Fibroblast of mammary gland (primary cell): Measurements from ENCODE around the gene TRMT44.
"Not testable (repeated sequence)": the region's sequence is repeated elsewhere in the genome, so short reads cannot be mapped to it uniquely, and the experiment has no call there.

Source experiments
- DNase-seq: peaks from one replicate; pipeline ENCODE4 v3.0.0-alpha.2; 2010; ENCODE audit warnings: low read depth
- H3K4me3 ChIP-seq: 2 replicates; pipeline ENCODE4 v1.5.1; 2011; ENCODE audit warnings: low read depth, mild to moderate bottlenecking, low read length, moderate library complexity; ENCODE audit not compliant: control insufficient read depth
- TF ChIP-seq, protein P1 (sequence below): conservative IDR thresholded peaks from 2 replicates; pipeline ENCODE4 v1.5.1; 2011; ENCODE audit warnings: low read depth, low read length, inconsistent platforms; ENCODE audit not compliant: control insufficient read depth, insufficient read depth

Gene TRMT44

DNA sequence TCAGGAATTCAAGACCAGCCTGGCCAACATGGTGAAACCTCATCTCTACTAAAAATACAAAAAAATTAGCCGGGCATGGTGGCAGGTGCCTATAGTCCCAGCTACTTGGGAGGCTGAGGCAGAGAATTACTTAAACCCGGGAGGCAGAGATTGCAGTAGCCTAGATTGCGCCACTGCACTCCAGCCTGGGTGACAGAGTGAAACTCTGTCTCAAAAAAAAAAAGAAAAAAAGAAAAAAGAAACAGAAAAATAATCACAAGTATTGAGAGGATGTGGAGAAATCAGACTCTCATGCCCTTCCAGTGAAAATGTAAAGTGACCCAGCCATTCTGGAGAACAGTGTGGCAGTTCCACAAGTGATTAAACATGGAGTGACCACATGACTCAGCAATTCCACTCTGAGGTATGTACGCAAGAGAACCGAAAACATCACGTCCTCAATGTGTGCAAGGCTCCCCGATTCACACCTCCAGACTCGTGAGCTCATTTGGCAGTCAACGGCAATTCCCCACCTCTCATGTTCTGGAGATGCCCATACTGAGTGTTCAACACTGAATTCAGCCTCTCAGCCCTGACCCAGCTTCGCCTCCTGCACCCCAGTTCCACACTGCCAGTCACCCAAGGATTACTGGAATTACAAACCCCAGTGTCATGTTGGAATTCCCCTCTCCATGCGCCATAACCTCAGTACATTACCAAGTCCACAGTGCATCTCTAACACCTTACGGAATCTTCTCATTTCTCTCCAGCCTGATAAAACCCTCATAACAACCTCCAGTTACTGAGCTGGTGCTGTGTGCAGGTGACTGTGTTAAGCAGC is 21.1 kb upstream of the TRMT44 start:
- H3K4me3 ChIP-seq, result no peak overlapping the region
- DNase-seq, result peak; percentile 52
- TF ChIP-seq, protein P1, sequence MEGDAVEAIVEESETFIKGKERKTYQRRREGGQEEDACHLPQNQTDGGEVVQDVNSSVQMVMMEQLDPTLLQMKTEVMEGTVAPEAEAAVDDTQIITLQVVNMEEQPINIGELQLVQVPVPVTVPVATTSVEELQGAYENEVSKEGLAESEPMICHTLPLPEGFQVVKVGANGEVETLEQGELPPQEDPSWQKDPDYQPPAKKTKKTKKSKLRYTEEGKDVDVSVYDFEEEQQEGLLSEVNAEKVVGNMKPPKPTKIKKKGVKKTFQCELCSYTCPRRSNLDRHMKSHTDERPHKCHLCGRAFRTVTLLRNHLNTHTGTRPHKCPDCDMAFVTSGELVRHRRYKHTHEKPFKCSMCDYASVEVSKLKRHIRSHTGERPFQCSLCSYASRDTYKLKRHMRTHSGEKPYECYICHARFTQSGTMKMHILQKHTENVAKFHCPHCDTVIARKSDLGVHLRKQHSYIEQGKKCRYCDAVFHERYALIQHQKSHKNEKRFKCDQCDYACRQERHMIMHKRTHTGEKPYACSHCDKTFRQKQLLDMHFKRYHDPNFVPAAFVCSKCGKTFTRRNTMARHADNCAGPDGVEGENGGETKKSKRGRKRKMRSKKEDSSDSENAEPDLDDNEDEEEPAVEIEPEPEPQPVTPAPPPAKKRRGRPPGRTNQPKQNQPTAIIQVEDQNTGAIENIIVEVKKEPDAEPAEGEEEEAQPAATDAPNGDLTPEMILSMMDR, result no peak

DNA sequence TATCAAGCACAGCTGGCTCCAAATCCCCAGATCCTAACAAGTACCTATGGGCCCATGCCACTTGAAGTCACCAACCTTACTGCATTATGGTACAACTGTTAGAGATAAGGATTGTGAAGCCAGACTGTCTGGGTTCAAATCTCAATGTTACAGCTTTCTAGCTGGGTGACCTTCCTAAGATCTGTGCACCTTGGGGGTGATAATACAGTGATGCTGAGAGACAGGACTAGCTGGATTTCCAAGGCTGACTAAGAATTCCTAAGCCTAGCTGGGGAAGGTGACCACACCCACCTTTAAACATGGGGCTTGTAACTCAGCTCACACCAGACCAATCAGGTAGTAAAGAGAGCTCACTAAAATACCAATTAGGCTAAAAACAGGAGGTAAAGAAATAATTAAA is 20.4 kb upstream of the TRMT44 start:
- H3K4me3 ChIP-seq, DNase-seq: not testable (repeated sequence)

DNA sequence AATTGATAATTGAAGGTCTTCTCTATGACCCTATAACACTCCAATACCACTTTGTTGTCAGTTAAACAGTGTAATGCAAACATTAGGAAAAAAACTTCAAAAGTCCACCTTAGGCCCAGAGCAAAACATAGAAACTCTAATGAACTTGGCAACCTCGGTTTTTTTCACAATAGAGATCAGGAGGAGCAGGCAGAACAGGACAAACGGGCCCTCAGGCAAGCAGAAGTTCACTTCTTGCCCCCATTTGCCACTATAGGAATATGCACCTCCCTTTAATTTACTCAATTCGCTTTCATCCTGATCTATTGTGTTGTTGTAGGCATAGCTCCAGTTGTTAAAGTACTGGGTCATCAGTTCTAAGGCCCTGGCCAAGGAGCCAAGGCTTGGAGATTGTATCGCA is 18.2 kb upstream of the TRMT44 start:
- no peak for DNase-seq
- TF ChIP-seq, protein P1, result no peak
- no peak overlapping the region for H3K4me3 ChIP-seq

DNA sequence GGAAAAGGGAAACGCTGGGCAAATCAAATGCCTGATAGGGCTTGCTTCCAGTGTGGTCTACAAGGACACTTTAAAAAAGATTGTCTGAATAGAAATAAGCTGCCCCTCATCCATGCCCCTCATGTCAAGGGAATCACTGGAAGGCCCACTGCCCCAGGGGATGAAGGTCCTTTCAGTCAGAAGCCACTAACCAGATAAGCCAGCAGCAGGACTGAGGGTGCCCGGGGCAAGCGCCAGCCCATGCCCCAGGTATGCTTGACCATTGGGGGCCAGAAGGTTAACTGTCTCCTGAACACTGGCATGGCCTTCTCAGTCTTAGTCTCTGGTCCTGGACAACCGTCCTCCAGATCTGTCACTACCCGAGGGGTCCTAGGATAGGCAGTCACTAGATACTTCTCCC is 17.8 kb upstream of the TRMT44 start:
- TF ChIP-seq, protein P1, result no peak
- DNase-seq, result no peak
- H3K4me3 ChIP-seq, result no peak overlapping the region

DNA sequence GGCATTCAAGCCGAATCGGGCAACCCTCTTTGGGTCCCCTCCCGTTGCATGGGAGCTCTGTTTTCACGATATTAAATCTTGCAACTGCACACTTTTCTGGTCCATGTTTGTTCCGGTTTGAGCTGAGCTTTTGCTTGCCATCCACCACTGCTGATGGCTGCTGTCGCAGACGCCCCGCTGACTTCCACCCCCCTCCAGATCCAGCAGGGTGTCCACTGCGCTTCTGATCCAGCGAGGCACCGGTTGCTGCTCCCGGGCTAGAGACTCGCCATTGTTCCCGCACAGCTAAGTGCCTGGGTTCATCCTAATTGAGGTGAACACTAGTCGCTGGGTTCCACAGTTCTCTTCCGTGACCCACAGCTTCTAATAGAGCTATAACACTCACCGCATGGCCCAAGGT is 13.3 kb upstream of the TRMT44 start:
- no peak for DNase-seq
- TF ChIP-seq, protein P1, result no peak
- peak overlapping the region; percentile 72 for H3K4me3 ChIP-seq

DNA sequence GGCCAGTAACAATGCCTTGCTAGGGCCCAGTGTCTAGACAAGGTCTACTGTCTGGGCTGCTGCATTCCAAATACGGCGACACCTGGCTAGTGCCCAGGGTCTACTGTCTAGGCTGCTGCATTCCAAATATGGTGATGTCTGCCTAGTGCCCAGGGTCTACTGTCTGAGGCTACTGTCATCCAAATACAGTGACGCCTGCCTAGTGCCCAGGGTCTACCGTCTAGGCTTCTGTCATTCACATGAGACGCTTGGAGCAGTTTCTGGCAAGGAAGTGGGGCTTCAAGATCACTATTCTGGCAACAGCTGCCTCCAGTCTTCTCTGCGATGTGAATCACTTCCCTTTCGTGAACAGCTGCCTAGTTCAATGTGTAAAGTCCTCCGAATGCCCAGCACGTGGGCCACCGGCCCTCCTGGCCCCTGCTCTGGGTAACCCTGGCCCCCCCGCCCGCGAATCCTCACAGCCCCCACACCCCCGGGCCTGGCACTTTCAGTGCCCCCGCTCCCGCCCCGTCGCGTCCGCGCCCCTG is 12.8 kb upstream of the TRMT44 start:
- H3K4me3 ChIP-seq, result peak overlapping the region; percentile 72
- TF ChIP-seq, protein P1, result no peak
- peak; percentile 42 for DNase-seq

DNA sequence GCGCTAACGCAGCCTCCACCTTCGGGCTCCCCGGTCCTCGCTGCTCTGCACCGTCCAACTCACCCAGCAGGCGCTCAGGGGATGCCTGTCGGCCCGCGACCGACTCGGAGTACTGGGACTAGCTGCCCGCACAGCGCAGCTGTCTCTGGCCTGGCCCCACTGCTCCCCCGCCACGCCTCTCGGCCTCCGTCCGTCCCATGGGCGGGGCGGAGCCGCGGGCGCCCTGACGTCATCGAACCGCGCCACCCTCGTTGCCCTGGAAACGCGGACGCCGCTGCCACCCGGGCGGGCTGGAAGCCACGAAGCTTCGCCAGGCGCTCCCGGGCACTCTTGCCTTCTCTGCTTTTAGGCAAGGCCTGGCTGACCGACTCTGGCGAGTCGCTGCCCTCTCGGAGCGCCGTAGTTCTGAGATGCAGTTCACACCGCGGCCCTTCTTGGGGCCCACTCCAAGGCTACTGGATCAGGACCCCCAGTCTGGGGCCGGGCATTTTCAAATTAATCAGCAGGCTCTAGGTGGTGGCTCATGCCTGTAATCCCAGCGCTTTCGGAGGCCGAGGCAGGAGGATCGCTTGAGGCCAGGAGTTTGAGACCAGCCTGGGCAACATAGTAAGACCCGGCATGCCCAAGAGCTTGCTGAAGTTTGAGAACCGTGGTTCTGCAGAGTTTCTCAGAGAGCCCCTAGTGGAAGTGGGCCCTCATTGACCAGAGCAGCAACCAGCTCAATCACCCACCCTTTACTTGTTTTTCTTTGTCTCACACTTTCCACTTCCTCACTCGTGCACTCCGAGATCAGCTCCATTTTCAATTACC is 12.1 kb upstream of the TRMT44 start:
- peak; percentile 76 for DNase-seq
- peak overlapping the region; percentile 72 for H3K4me3 ChIP-seq
- TF ChIP-seq, protein P1, result peak; percentile 47
